ENCODE data around the gene CT45A1. TPM values are rescaled to one million over a fixed set of nuclear protein-coding genes. Genes with fewer than 3 reads are reported as not detected.
"Not testable (repeated sequence)": the region's sequence is repeated elsewhere in the genome, so short reads cannot be mapped to it uniquely, and the experiment has no call there.

The CT45A1 gene
- not detected in 2 replicates for total RNA-seq (2012; rRNA removed)

- H3K9ac ChIP-seq (ENCODE audit: low read depth, low read length); H3K4me1 ChIP-seq (ENCODE audit: control insufficient read depth, insufficient read depth, low read length); H3K9me3 ChIP-seq (replicated peaks; ENCODE audit: low read length); H3K4me3 ChIP-seq (ENCODE audit: low read length); H3K4me2 ChIP-seq (ENCODE audit: low read length); H3K27me3 ChIP-seq (ENCODE audit: control insufficient read depth, insufficient read depth, low read length); H3K36me3 ChIP-seq (ENCODE audit: insufficient read depth, low read length): not testable (repeated sequence)
Observed at GRCh38 chrX:135713183-135713689, at the start of gene CT45A1. Gene CT45A1, plus strand, starts transcription at chrX:135713639. Its CDS starts 5,302 bp downstream, at chrX:135718941.

GRCh38 chrX:135672979-135673378 is 40.5 kb upstream of the CT45A1 start:
- H3K27me3 ChIP-seq (ENCODE audit: control insufficient read depth, insufficient read depth, low read length); H3K4me1 ChIP-seq (ENCODE audit: control insufficient read depth, insufficient read depth, low read length); H3K9ac ChIP-seq (ENCODE audit: low read depth, low read length); H3K4me3 ChIP-seq (ENCODE audit: low read length); H3K4me2 ChIP-seq (ENCODE audit: low read length); H3K9me3 ChIP-seq (replicated peaks; ENCODE audit: low read length); H3K36me3 ChIP-seq (ENCODE audit: insufficient read depth, low read length): not testable (repeated sequence)

GRCh38 chrX:135688137-135688536 is 25.3 kb upstream of the CT45A1 start:
- no peak overlapping the region for H3K4me3 ChIP-seq (ENCODE audit: low read length)
- H3K4me2 ChIP-seq (ENCODE audit: low read length): no peak overlapping the region
- no peaks in the 10 kb centered on the region for H3K27me3 ChIP-seq (ENCODE audit: control insufficient read depth, insufficient read depth, low read length)
- H3K9me3 ChIP-seq (replicated peaks; ENCODE audit: low read length): no peaks in the 10 kb centered on the region
- H3K9ac ChIP-seq (ENCODE audit: low read depth, low read length): no peak overlapping the region
- no peaks in the 10 kb centered on the region for H3K36me3 ChIP-seq (ENCODE audit: insufficient read depth, low read length)
- no peaks in the 10 kb centered on the region for H3K4me1 ChIP-seq (ENCODE audit: control insufficient read depth, insufficient read depth, low read length)

GRCh38 chrX:135695471-135695870 is 18.0 kb upstream of the CT45A1 start:
- H3K9me3 ChIP-seq (replicated peaks; ENCODE audit: low read length): no peaks in the 10 kb centered on the region
- H3K4me2 ChIP-seq (ENCODE audit: low read length): no peak overlapping the region
- H3K27me3 ChIP-seq (ENCODE audit: control insufficient read depth, insufficient read depth, low read length): no peaks in the 10 kb centered on the region
- no peaks in the 10 kb centered on the region for H3K4me1 ChIP-seq (ENCODE audit: control insufficient read depth, insufficient read depth, low read length)
- H3K4me3 ChIP-seq (ENCODE audit: low read length): no peak overlapping the region
- no peak overlapping the region for H3K9ac ChIP-seq (ENCODE audit: low read depth, low read length)
- no peaks in the 10 kb centered on the region for H3K36me3 ChIP-seq (ENCODE audit: insufficient read depth, low read length)

GRCh38 chrX:135697601-135698000 is 15.8 kb upstream of the CT45A1 start:
- Histone ChIP-seq H3K36me3 (ENCODE audit: insufficient read depth, low read length) (no peaks in the 10 kb centered on the region), H3K9me3 (replicated peaks; ENCODE audit: low read length) (no peaks in the 10 kb centered on the region), H3K27me3 (ENCODE audit: control insufficient read depth, insufficient read depth, low read length) (no peaks in the 10 kb centered on the region), H3K4me1 (ENCODE audit: control insufficient read depth, insufficient read depth, low read length) (no peaks in the 10 kb centered on the region), H3K9ac (ENCODE audit: low read depth, low read length) (no peak overlapping the region), H3K4me3 (ENCODE audit: low read length) (no peak overlapping the region), H3K4me2 (ENCODE audit: low read length) (no peak overlapping the region)

- no peaks in the 10 kb centered on the region for H3K36me3 ChIP-seq (ENCODE audit: insufficient read depth, low read length)
- no peaks in the 10 kb centered on the region for H3K9me3 ChIP-seq (replicated peaks; ENCODE audit: low read length)
- H3K9ac ChIP-seq (ENCODE audit: low read depth, low read length): no peak overlapping the region
- no peaks in the 10 kb centered on the region for H3K27me3 ChIP-seq (ENCODE audit: control insufficient read depth, insufficient read depth, low read length)
- no peaks in the 10 kb centered on the region for H3K4me1 ChIP-seq (ENCODE audit: control insufficient read depth, insufficient read depth, low read length)
- H3K4me2 ChIP-seq (ENCODE audit: low read length): no peak overlapping the region
- H3K4me3 ChIP-seq (ENCODE audit: low read length): no peak overlapping the region
Observed at GRCh38 chrX:135698924-135699323, 14.5 kb upstream of the CT45A1 start.

GRCh38 chrX:135707880-135708279 is 5.6 kb upstream of the CT45A1 start:
- no peaks in the 10 kb centered on the region for H3K4me1 ChIP-seq (ENCODE audit: control insufficient read depth, insufficient read depth, low read length)
- no peaks in the 10 kb centered on the region for H3K36me3 ChIP-seq (ENCODE audit: insufficient read depth, low read length)
- H3K9ac ChIP-seq (ENCODE audit: low read depth, low read length): no peak overlapping the region
- H3K4me3 ChIP-seq (ENCODE audit: low read length): no peak overlapping the region
- H3K4me2 ChIP-seq (ENCODE audit: low read length): no peak overlapping the region
- no peaks in the 10 kb centered on the region for H3K27me3 ChIP-seq (ENCODE audit: control insufficient read depth, insufficient read depth, low read length)
- H3K9me3 ChIP-seq (replicated peaks; ENCODE audit: low read length): no peaks in the 10 kb centered on the region

GRCh38 chrX:135713795-135714194 is 356 bp downstream of the CT45A1 start:
- Histone ChIP-seq H3K4me3 (ENCODE audit: low read length) (no peak overlapping the region), H3K9me3 (replicated peaks; ENCODE audit: low read length) (no peaks in the 10 kb centered on the region), H3K27me3 (ENCODE audit: control insufficient read depth, insufficient read depth, low read length) (no peaks in the 10 kb centered on the region), H3K9ac (ENCODE audit: low read depth, low read length) (no peak overlapping the region), H3K4me2 (ENCODE audit: low read length) (no peak overlapping the region), H3K4me1 (ENCODE audit: control insufficient read depth, insufficient read depth, low read length) (no peaks in the 10 kb centered on the region), H3K36me3 (ENCODE audit: insufficient read depth, low read length) (no peaks in the 10 kb centered on the region)

- not testable (repeated sequence) for H3K9ac ChIP-seq (ENCODE audit: low read depth, low read length); H3K36me3 ChIP-seq (ENCODE audit: insufficient read depth, low read length); H3K27me3 ChIP-seq (ENCODE audit: control insufficient read depth, insufficient read depth, low read length)
Observed at GRCh38 chrX:135734666-135735065, 21.2 kb downstream of the CT45A1 start.

GRCh38 chrX:135737366-135738071 is 24.1 kb downstream of the CT45A1 start:
- no peaks in the 10 kb centered on the region for H3K27me3 ChIP-seq (ENCODE audit: control insufficient read depth, insufficient read depth, low read length)
- no peaks in the 10 kb centered on the region for H3K4me1 ChIP-seq (ENCODE audit: control insufficient read depth, insufficient read depth, low read length)
- no peaks in the 10 kb centered on the region for H3K9me3 ChIP-seq (replicated peaks; ENCODE audit: low read length)

More at GRCh38 chrX:135734666-135735065, 21.2 kb downstream of the CT45A1 start:
- H3K4me3 ChIP-seq (ENCODE audit: low read length); H3K4me1 ChIP-seq (ENCODE audit: control insufficient read depth, insufficient read depth, low read length); H3K9me3 ChIP-seq (replicated peaks; ENCODE audit: low read length); H3K4me2 ChIP-seq (ENCODE audit: low read length): not testable (repeated sequence)

GRCh38 chrX:135740681-135741149 is 27.3 kb downstream of the CT45A1 start:
- Histone ChIP-seq H3K36me3 (ENCODE audit: insufficient read depth, low read length) (no peaks in the 10 kb centered on the region), H3K4me2 (ENCODE audit: low read length) (no peak overlapping the region), H3K4me1 (ENCODE audit: control insufficient read depth, insufficient read depth, low read length) (no peaks in the 10 kb centered on the region), H3K27me3 (ENCODE audit: control insufficient read depth, insufficient read depth, low read length) (no peaks in the 10 kb centered on the region), H3K9ac (ENCODE audit: low read depth, low read length) (no peak overlapping the region), H3K4me3 (ENCODE audit: low read length) (no peak overlapping the region), H3K9me3 (replicated peaks; ENCODE audit: low read length) (no peaks in the 10 kb centered on the region)

More at GRCh38 chrX:135737366-135738071, 24.1 kb downstream of the CT45A1 start:
- no peak overlapping the region for H3K4me3 ChIP-seq (ENCODE audit: low read length)
- H3K4me2 ChIP-seq (ENCODE audit: low read length): no peak overlapping the region
- no peaks in the 10 kb centered on the region for H3K36me3 ChIP-seq (ENCODE audit: insufficient read depth, low read length)
- H3K9ac ChIP-seq (ENCODE audit: low read depth, low read length): no peak overlapping the region

GRCh38 chrX:135741192-135741715 is 27.8 kb downstream of the CT45A1 start:
- Histone ChIP-seq H3K4me3 (ENCODE audit: low read length) (no peak overlapping the region), H3K4me1 (ENCODE audit: control insufficient read depth, insufficient read depth, low read length) (no peaks in the 10 kb centered on the region), H3K36me3 (ENCODE audit: insufficient read depth, low read length) (no peaks in the 10 kb centered on the region), H3K4me2 (ENCODE audit: low read length) (no peak overlapping the region), H3K9ac (ENCODE audit: low read depth, low read length) (no peak overlapping the region), H3K9me3 (replicated peaks; ENCODE audit: low read length) (no peaks in the 10 kb centered on the region), H3K27me3 (ENCODE audit: control insufficient read depth, insufficient read depth, low read length) (no peaks in the 10 kb centered on the region)
